GM12892 (cell line): ENCODE results near the gene DIO1.
"Not testable (repeated sequence)": the region's sequence is repeated elsewhere in the genome, so short reads cannot be mapped to it uniquely, and the experiment has no call there.

Experiments used
- POLR2A ChIP-seq: IDR thresholded peaks from 2 replicates; pipeline ENCODE4 v1.6.1; 2011; ENCODE audit warnings: low read depth, low read length, control low read depth
- POLR2AphosphoS5 ChIP-seq: IDR thresholded peaks from 2 replicates; pipeline ENCODE4 v1.6.1; 2011; ENCODE audit warnings: low read depth, low read length, control low read depth
- TAF1 ChIP-seq: IDR thresholded peaks from 2 replicates; pipeline ENCODE4 v1.6.1; 2011; ENCODE audit warnings: low read depth, mild to moderate bottlenecking, control low read depth, low read length, borderline replicate concordance

- TF ChIP-seq POLR2AphosphoS5, POLR2A, TAF1: not testable (repeated sequence)
Measured at GRCh38 chr1:53881853-53882252, 12.1 kb upstream of the DIO1 start.
